ENCODE data around the gene COQ5.

The COQ5 gene

DNA sequence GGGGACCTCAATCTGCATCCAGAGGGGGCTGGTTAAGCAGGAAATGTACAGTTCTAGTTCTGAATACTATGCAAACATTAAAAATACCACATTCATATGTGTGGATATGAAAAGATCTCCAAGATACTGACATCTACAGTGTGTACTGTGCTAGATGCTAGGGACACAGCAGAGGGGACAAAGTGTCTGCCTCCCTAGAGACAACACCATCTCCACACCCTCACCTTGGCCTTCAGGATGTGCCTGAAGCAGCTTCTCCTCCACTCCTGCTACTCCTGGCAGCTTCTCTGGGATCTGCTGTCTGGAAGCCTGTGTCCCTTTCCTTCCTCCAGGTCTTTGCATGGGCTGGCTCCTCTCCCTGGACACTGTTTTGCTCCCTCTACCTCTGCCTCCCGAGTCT is 48.7 kb downstream of the COQ5 start:
- FAIRE-seq = no peak

DNA sequence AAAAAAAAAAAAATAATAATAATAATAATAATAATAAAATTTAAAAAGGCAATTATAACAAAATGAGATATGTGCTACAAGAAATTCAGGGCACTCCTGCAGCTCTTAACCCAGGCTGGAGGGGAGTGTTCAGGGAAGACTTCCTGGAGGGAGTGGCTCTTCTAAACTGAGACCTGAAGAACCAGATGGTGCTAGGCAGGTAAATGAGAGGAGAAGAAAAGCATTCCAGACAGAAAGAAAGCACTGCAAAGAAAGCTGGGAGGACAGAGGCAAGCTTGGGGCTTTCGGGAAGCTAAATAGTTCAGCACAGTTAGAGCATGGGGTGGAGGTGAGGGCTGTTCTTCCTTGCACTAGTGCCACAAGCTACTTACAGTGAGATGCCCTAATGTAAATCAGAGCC is 49.5 kb downstream of the COQ5 start:
- no peak for FAIRE-seq

DNA sequence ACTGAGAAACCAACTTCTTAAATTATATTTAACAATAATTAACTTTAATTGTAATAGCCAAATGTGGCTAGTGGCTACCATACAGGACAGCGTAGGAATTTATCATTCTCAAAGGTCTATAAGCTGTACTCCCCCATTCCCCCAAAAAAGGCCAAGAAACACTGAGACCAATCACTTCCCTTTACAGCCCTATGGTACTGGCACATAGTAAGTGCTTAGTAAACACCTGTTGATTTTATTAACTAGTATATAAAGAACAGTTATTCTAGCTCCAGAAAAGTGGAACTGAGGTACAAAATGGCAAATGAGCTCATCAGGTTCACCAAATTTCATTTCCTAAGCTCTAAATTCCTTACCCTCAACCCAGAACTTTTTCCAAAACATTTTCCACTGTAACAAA is 53.3 kb downstream of the COQ5 start:
- no peak for FAIRE-seq

DNA sequence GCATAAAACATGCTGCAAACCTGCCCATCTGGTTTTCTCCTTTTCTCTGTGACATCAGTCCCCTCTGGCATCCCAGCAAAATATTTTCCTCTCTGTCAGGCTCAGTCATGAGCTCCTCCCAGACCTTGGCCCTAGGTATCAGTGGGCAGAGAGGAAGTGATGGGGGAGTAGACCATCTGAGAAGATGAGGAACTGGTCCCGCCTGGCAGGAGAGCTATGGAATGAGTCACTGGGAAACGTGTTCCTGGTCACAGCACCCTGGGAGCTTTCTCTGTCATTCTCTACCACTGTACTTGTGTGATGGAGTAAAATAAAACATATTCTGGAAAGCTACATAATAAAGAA is 54.4 kb downstream of the COQ5 start:
- FAIRE-seq = no peak

DNA sequence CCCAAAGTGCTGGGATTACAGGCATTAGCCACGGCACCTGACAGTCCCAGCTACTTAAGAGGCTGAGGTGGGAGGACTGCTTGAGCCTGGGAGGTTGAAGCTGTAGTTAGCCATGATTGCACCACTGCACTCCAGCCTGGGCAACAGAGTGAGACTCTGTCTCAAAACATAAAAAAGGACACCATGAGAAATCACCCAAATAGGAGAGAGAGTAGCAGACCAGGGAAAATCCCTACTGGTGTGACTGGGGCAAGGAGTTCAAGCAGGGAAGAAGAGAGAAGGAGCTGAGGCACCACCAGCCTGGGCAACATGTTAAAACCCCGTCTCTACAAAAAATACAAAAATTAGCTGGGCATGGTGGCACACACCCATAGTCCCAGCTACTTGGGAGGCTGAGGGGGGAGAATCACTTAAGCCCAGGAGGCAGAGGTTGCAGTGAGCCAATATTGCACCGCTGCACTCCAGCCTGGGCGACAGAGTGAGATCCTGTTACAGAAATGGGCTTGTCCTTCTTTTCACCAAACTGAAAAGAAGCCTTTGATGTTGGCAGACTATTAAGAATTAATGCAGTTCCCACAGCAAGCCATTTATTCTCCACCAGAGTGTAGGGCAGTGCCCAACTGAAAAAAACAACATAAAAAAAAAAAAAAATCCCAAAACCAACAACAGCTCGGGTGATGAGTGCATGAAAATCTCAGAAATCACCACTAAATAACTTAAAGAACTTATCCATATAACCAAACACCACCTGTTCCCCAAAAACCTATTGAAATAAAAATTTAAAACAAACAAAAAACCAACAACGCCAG is 54.9 kb downstream of the COQ5 start:
- no peak for FAIRE-seq

DNA sequence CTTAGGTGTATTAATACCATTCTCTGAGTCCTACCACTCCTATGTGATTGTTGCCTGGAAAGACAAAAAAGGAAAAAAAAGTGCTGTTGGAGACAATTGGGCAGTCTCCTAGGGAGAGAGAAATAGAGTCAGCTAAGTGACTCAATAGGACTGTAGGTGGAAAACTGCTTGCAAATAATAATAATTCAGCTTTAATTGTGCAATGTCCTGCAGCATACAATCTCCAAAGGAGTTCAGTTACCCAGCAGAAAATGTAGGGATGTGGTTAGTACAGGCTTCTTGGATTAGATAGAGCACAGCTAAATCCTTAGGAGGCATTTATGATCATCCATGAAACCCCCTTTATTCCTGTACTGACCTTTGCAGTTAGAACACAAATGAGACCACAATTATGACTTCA is 56.4 kb downstream of the COQ5 start:
- FAIRE-seq = no peak

DNA sequence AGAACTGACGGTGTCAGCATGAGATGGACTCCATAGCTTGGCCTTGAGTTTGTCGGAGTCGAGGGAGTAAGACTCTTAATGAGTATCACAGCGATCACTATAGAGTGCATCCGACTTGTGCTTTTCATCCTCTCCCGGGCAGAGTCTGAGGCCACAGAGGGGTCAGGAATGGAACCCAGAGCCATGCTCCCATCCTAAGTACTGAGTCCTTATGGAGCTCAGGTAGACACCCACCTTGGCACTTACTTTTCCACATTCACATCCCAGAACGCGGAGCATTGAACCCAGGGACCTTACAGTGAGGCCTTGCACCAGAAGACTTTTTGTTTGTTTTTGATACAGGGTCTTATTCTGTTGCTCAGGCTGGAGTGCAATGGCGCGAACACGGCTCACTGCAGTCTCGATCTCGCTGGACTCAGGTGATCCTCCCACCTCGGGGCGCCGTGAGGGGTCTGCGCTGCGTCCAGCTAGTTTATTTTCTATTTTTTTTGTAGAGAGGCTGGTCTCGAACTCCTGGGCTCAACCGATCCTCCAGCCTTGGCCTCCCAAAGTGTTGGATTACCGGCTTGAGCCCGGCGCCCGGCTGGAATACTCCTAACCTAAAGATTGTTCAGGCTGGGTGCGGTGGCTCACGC is 58.7 kb downstream of the COQ5 start:
- FAIRE-seq = no peak

DNA sequence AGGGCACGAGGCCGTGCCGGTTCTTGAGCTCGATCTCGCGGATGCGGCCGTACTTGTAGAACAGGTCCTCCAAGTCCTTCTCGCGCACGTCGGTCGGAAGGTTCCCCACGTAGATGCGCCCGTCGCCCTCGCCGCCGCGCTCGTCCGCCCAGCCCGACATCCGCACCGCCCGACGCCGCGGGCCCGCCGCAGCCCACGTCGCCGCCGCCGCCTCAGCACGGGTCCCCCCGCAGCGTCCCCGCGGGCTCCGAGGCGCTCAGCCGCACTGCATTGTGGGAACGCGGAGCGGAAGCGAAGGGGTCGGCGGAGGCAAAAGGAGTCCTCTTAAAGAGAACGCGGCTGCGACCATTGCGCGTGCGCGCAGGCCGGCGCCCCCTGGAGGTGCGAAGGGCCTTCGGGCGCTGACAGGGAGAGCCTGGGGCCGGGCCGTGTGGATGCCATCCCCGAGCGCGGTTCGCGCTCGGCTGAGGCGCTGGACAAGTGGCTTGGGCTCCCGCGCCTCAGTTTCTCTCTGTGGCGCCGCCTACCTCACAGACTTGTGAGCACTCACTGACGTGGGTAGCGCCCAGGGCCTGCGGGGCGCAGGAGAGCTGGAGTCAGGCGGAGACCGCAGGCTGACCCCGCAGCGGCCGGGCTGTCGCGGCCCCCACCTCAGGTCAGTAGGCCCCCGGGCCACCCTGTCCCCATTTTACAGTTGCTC is 59.4 kb downstream of the COQ5 start, which contains the start of gene SRSF9:
SRSF9 (minus strand) TSS at position 299 of the 700 bp plus-strand sequence; CDS start at position 160, 139 bp downstream.
- FAIRE-seq = no peak

DNA sequence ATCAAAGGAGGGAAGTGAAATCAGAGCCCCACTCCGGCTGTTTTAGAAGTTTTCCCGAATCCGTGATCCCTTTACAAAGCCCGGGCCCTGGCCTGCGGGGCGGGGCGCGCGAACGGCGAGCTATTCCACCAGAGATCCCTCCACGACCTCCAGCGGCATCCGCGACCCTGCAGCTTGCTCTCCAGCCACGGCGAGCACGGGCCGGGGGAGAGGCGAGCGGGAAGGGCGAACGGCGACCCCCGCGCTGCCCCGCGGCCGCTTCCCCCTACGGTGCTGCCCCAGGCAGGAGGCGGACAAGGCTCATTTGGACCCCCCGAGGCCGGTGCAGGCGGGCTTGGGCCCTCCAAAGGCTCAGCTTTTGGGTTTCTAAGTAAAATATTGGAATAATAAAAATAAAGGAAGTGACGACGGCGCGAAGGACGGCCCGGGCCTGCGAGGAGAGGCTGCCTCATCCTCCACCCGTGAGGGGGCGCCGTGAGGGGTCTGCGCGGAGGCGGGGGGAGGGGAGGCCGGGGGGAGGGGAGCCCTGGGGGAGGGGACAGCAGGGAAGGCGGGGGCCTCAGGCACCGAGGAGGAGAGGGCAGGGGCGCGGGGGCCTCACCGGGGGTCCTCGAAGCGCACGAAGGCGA is 60.0 kb downstream of the COQ5 start:
- no peak for FAIRE-seq

DNA sequence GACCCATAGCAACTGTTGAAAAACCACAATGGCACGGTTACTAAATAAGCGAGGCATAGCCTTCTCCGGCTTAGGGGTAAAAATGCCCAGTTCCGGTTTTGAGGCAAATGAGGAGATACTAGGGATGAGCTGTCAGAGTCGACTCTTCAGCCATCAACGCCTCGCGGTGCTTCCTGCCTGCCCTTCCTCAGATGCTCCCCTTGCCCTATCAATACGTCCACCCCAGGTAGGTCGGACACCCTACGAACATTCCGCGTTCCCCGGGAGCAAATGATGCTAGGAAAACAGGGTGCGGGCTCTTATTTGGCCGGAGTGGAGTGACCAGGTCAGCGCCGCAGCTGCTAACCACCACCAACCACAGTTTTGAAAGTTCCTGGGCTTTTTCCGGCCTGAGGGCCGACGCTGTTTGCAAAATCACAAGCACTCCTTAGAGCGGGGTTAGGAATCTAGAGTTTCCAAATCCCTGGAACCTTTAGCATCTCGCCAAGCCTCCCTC is 60.6 kb downstream of the COQ5 start:
- no peak for FAIRE-seq

DNA sequence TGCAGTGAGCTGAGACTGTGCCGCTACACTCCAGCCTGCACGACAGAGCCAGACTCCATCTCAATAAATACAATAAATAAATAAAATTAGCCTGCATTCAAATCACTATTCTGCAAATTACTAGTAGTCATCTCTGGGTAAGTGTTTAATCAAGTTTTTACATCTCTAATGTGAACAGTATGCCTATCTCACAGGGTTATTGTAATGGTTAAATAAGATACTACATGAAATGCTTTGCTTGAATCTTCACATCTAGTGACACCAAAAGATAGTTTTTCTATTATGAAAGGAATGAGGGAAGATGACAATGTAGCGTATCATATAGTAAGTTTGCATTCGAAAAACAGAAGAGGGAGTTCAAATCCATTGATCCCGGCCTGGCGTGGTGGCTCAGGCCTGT is 61.5 kb downstream of the COQ5 start:
- no peak for FAIRE-seq

DNA sequence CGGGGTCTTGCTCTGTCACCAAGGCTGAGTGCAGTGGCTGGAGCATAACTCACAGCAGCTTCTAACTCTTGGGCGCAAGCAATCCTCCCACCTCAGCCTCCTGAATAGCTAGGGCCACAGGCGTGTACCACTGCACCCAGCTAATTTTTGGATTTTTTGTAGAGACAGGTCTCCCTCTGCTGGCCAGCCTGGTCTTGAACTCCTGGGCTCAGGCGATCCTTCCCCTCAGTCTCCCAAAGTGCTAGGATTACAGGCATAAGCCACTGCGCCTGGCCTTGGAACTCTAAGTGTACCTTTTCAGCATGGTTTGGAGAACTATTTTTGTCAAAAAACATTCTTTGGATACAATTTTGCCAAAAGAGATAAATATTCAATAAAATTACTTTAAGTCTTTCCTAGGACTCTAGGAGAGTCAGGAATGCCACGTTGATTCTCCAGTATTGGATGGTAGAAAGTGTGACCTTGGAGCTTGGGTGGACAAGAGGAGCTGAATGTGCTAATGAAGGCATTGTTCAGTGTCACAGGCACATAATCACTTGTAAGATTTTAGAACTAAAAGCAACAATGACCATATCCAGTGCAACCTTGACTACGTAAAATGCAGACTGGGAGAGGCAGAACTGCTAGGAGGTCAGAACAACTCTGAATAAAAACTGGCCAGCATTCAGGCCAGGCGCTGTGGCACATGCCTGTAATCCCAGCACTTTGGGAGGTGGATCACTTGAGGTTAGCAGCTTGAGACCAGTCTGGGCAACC is 62.2 kb downstream of the COQ5 start:
- no peak for FAIRE-seq

DNA sequence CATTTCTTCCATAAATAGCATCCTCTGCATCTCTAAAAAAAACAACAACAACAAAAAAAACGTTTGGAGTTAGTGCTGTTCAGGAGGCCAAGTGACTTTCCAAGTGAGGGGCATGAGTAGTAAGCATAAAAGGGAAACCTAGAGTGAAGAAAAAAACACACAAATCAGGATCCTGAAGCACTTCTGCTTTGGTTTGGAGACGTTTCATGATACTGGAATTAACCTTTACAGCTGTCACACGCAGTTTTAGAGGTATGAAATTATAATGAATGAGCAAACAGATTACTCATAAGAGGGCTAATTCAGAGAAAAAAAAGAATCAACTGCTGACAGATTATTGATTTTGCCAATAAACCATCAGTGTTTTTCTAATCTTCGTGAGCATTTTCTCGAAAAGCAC is 63.2 kb downstream of the COQ5 start:
- no peak for FAIRE-seq

DNA sequence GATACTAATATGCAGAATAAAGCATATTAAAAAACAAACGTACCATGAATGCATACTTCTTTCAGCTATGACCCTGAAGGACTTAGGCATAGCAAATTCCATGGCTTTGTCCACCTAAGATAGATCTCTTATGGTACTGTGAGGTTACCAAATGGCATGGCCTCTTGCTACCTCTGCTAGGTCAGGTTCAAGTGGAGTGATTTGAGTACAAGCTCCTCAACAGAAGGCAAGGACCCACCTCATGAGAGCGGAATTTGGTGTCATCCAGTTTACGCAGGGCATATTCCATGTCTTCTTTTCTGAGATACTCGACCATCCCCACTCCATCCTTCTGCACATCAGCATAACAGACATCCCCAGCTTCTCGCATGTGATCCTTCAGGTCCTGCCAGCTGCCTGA is 65.2 kb downstream of the COQ5 start:
- FAIRE-seq = no peak

DNA sequence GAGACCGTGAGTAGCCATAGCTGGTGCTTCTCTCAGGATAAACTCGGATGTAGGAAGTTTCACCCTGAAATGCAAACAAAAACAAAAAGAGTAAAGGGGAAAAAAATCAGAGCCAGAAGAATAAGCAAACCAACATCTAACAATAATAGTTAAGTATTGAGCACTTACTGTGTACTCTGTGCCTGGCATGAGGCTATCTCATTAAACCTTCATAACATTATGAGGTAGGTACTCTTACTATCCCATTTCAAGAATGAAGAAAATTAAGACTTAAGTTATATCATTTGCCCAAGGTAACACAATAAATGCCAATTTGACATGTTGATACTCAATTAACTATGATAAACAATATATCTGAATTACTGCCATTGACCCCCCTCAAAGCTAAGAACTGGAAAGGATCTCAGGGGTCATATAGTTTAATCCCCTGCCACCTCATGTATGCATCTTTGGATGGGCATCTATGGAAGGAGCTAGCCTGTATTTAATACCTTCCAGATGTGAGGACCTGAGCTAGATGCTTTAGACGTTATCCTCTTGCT is 66.8 kb downstream of the COQ5 start:
- no peak for FAIRE-seq

DNA sequence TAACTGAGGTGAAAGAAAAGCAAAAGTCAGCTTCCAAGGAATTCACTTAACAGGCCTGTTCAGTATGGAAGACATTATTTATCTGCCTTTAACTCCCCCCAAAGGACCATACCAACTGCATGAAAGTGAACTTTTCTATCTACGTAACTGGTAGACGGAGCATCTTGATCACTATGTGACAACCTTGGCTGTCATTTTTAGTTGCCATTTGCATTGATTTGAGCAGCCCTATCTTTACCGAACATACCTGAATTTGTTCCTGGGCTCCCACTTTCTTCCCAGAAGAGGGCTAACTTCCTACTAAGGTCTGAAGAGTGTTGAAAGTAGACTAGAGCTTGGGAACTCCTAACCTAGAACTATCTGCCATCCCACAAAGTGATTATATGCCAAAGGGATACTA is 68.8 kb downstream of the COQ5 start:
- no peak for FAIRE-seq

DNA sequence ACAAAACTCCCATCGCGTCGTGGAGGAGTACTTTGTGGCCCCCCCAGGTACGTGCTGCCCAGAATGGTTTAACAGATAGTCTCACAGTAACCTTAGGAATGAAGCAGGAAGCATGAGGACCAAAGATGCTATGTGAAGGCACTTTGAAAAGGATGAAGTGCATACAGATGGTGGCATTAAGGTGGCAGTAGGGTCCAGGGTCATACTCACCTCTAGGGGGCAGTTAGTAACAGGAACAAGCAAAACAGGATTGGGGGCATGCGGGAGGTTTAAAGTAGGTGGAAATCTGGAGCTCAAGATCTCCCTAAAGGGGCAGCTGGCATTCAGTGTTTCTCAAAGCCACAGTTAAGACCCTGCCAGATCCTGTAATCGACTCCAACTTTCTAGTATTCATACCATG is 71.8 kb downstream of the COQ5 start:
- FAIRE-seq = no peak

DNA sequence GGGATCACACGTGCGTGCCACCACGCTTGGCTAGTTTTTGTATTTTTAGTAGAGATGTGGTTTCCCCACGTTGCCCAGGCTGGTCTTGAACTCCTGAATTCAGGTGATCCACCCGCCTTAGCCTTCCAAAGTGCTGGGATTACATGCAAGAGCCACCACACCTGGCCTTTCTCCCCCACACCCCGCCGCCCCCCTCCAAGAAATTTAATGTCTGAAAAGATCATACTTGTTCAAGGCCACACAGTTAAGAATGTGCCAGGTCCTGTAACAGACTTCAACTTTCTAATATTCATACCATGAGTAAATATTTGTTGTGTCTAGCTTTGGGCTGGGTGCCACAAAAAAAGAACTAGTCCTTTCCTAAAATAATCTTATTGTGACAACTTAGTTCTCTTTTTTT is 73.7 kb downstream of the COQ5 start:
- no peak for FAIRE-seq

DNA sequence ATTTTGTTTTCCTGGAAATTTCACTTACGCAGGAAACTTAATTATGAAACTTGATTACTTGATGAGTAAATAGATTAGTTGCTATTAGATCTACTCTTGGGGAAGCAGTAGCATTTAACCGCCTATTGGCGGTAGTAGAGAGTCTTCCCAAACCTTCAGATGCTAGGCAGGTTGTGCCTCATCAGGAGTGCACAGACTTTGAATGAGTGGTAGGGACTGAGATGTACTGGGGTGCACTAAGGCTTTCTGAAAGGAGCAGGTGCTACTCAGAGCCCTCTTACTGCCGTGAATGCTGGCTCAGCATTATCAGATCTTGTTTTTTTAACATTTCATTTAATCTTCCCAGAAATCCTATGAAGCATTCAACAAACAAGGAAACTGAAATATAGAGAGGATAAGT is 75.0 kb downstream of the COQ5 start:
- no peak for FAIRE-seq

Data from islet of Langerhans (tissue), 1 donor.